OCI-LY7 (cell line): ENCODE data around the gene CLP1. TPM values are rescaled to one million over a fixed set of nuclear protein-coding genes. Genes with fewer than 3 reads are reported as not detected.

Experiments
- BruUV-seq: library from RNA; stranded (reverse); fragments of 400-500 nt; replicated peaks from 2 replicates; lab custom pipeline; 2021; lab: Mats Ljungman, UMichigan
- CTCF ChIA-PET: fragments of 300-600 bp; sonication (Branson Sonifier 250); formaldehyde crosslinking; loops from one replicate; lab custom pipeline; 2022; ENCODE audit warnings: antibody characterized with exemption; ENCODE audit not compliant: unreplicated experiment; lab: Charles Lee
- POLR2A ChIA-PET: fragments of 300-600 bp; sonication (Branson Sonifier 250); formaldehyde crosslinking; loops from one replicate; lab custom pipeline; 2022; ENCODE audit warnings: antibody characterized with exemption; lab: Charles Lee
- DNase-seq: peaks from one replicate; pipeline ENCODE4 v3.0.0-alpha.2; 2015; ENCODE audit warnings: low spot score
- H2AFZ ChIP-seq: fragments of 200-600 bp; sonication (generic), shearing (Covaris generic); 2 replicates; pipeline ENCODE4 v1.6.1; 2014; ENCODE audit warnings: mild to moderate bottlenecking, antibody characterized with exemption, low read length, moderate library complexity
- H3K27ac ChIP-seq: fragments of 200-600 bp; sonication (generic); 2 replicates; pipeline ENCODE4 v1.5.1; 2014; ENCODE audit warnings: mixed run types, low read depth, mild to moderate bottlenecking, moderate library complexity, low read length, inconsistent platforms; ENCODE audit not compliant: poor library complexity, severe bottlenecking
- H3K36me3 ChIP-seq: fragments of 200-600 bp; sonication (generic); 2 replicates; pipeline ENCODE4 v1.6.1; 2014; ENCODE audit warnings: mild to moderate bottlenecking, antibody characterized with exemption, low read length, moderate library complexity, mixed read lengths; ENCODE audit not compliant: insufficient read depth
- H3K4me1 ChIP-seq: fragments of 200-600 bp; sonication (generic); 2 replicates; pipeline ENCODE4 v1.5.1; 2014; ENCODE audit warnings: mild to moderate bottlenecking, low read length; ENCODE audit not compliant: insufficient read depth, poor library complexity, severe bottlenecking
- H3K4me2 ChIP-seq: fragments of 200-600 bp; sonication (generic); 2 replicates; pipeline ENCODE4 v1.6.1; 2014; ENCODE audit warnings: mild to moderate bottlenecking, low read length
- H3K4me3 ChIP-seq: fragments of 200-600 bp; sonication (generic); 2 replicates; pipeline ENCODE4 v1.5.1; 2014; ENCODE audit warnings: mild to moderate bottlenecking, low read depth, low read length; ENCODE audit not compliant: poor library complexity, severe bottlenecking
- H3K79me2 ChIP-seq: fragments of 200-600 bp; sonication (generic); 2 replicates; pipeline ENCODE4 v1.6.1; 2016; ENCODE audit warnings: low read depth, mild to moderate bottlenecking, low read length, moderate library complexity, mixed read lengths; ENCODE audit not compliant: insufficient read depth
- H3K9me2 ChIP-seq: fragments of 200-600 bp; sonication (generic); 2 replicates; pipeline ENCODE4 v1.6.1; 2016; ENCODE audit warnings: mild to moderate bottlenecking, low read length, mixed read lengths; ENCODE audit not compliant: insufficient read depth
- H3K9me3 ChIP-seq: fragments of 200-600 bp; sonication (generic); 2 replicates; pipeline ENCODE4 v1.6.1; 2014; ENCODE audit warnings: mild to moderate bottlenecking, mixed run types, low read length, mixed read lengths
- H4K20me1 ChIP-seq: fragments of 200-600 bp; sonication (generic); 2 replicates; pipeline ENCODE4 v1.6.1; 2014; ENCODE audit warnings: mild to moderate bottlenecking, antibody characterized with exemption, low read length, moderate library complexity, mixed read lengths; ENCODE audit not compliant: insufficient read depth
- CTCF ChIP-seq: fragments of 200-600 bp; sonication (generic); conservative IDR thresholded peaks from 2 replicates; pipeline ENCODE4 v1.5.1; 2014; ENCODE audit warnings: mild to moderate bottlenecking, antibody characterized with exemption, low read length, moderate library complexity, mixed read lengths
- EZH2phosphoT487 ChIP-seq: fragments of 200-600 bp; sonication (generic); IDR thresholded peaks from 2 replicates; pipeline ENCODE4 v1.6.1; 2018; ENCODE audit warnings: low read depth, borderline replicate concordance, mild to moderate bottlenecking, mixed run types, antibody characterized with exemption, low read length, moderate library complexity, mixed read lengths
- intact Hi-C: fragments of 100-400 bp; cut with micrococcal nuclease; formaldehyde crosslinking; loops from one replicate; pipeline ENCODE4 v1.10.0; 2022; ENCODE audit not compliant: unreplicated experiment
- total RNA-seq, 2 experiments: library from RNA; depleted of rRNA in 1 of 2; stranded (reverse); fragments of >200 nt in 1 of 2; shearing (Covaris generic) in 1 of 2; gene quantifications; 2 replicates each; pipeline ENCODE4 v1.2.3, GENCODE V29; 2014 to 2022

CLP1 gene
- total RNA-seq, 2 experiments from 2014 or later, result 18.5 to 20.8 TPM

DNA sequence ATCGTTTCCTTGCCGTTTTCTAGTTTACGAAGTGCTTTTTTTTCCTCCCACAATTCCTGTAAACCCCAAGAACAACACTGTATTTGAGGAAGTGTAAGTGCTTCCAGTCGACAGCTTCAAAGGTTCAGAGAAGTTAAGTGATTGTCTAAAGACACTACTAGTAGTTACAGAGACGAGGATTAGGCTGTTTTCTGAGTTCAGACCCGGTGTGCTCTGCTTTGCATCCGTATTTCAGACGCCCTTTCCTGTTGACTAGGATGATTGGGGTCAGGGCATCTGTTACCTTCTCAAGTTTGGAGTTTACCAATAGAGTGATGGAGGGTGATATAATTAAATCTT, 430 bp downstream of the CLP1 start:
- BruUV-seq, result TSS peak; percentile 94
- no peak for TF ChIP-seq EZH2phosphoT487
- no peak for TF ChIP-seq CTCF
- Histone ChIP-seq H3K36me3 (peaks cover 38% of the 10 kb centered on the region), H3K4me2 (peak overlapping the region; percentile 69), H3K79me2 (peaks cover 22% of the 10 kb centered on the region), H2AFZ (peak overlapping the region; percentile 67; the same call in 1 of the 2 replicates), H3K27ac (peak overlapping the region; percentile 40), H4K20me1 (0 out of 2 replicates have a peak, but pooled peaks cover 9% of the 10 kb centered on the region), H3K4me3 (peak overlapping the region; percentile 89), H3K9me3 (no peaks in the 10 kb centered on the region), H3K4me1 (peaks cover 8% of the 10 kb centered on the region), H3K9me2 (no peaks in the 10 kb centered on the region)
- peak; percentile 22 for DNase-seq
- POLR2A ChIA-PET, result interaction anchor here (2.9 kb wide), 1 partner anchor 9 kb away, joined by 12 read pairs; no protein-coding TSS in a partner anchor
- intact Hi-C loops, result no loop called here
- CTCF ChIA-PET, result no interaction called here

- ChIA-PET POLR2A (no interaction called here), CTCF (no interaction called here)
- TF ChIP-seq CTCF, result no peak
- no peak for TF ChIP-seq EZH2phosphoT487
- Histone ChIP-seq H3K9me2 (no peaks in the 10 kb centered on the region), H4K20me1 (0 out of 2 replicates have a peak, but pooled peaks cover 9% of the 10 kb centered on the region), H3K4me3 (no peak overlapping the region), H3K4me2 (no peak overlapping the region), H3K9me3 (no peaks in the 10 kb centered on the region), H3K4me1 (peaks cover 7% of the 10 kb centered on the region), H2AFZ (no peak overlapping the region), H3K79me2 (peaks cover 22% of the 10 kb centered on the region), H3K36me3 (peaks cover 40% of the 10 kb centered on the region), H3K27ac (no peak overlapping the region)
- intact Hi-C loops, result no loop called here
- BruUV-seq, result no TSS peak
- DNase-seq, result no peak
Observed at GRCh38 chr11:57659669-57660068, 2.1 kb downstream of the CLP1 start.

- intact Hi-C loops, result no loop called here
- POLR2A ChIA-PET, result interaction anchor here (0.5 to 0.7 kb wide), 3 partner anchors 35 to 149 kb away, joined by 3 to 5 read pairs (median 4); no protein-coding TSS in a partner anchor
Observed at GRCh38 chr11:57662893-57663292, 5.3 kb downstream of the CLP1 start.

More at GRCh38 chr11:57662893-57663292, 5.3 kb downstream of the CLP1 start:
- TF ChIP-seq CTCF (peak; percentile 55), EZH2phosphoT487 (no peak)
- H3K9me2 ChIP-seq, result no peaks in the 10 kb centered on the region
- H3K79me2 ChIP-seq, result peaks cover 18% of the 10 kb centered on the region
- no peak overlapping the region for H2AFZ ChIP-seq
- DNase-seq, result peak; percentile 38
- CTCF ChIA-PET, result interaction anchor here (1.0 kb wide), 1 partner anchor 22 kb away, joined by 3 read pairs; no protein-coding TSS in a partner anchor
- H3K36me3 ChIP-seq, result peaks cover 40% of the 10 kb centered on the region
- BruUV-seq, result no TSS peak
- no peaks in the 10 kb centered on the region for H3K9me3 ChIP-seq
- H4K20me1 ChIP-seq, result 0 out of 2 replicates have a peak, but pooled peaks cover 7% of the 10 kb centered on the region
- H3K4me3 ChIP-seq, result no peak overlapping the region
- H3K4me1 ChIP-seq, result peaks cover 8% of the 10 kb centered on the region
- H3K4me2 ChIP-seq, result no peak overlapping the region
- H3K27ac ChIP-seq, result no peak overlapping the region
